Gastrocnemius medialis (tissue), 4 donors: Measurements from ENCODE around the gene HSPA1L. TPM values are rescaled to one million over a fixed set of nuclear protein-coding genes. Genes with fewer than 3 reads are reported as not detected.
A peak's percentile ranks its signal among the peaks of the same experiment; 100 is the strongest.
"Not testable (repeated sequence)": the region's sequence is repeated elsewhere in the genome, so short reads cannot be mapped to it uniquely, and the experiment has no call there.

Experiments used
- ATAC-seq, 2 donors: fragments of 150-250 bp; one replicate each; pipeline ENCODE4 v1.9.1; 2016
- DNase-seq, 2 donors: peaks; one replicate each; pipeline ENCODE4 v3.0.0-alpha.2; 2019
- H3K27ac ChIP-seq, 4 donors: fragments of 200-600 bp; sonication (generic); 1 replicate in 1 of 4; 2 replicates in 3 of 4; pipeline ENCODE4 v1.5.1; 2016 to 2018; ENCODE audit warnings: mild to moderate bottlenecking in 2 of 4, moderate library complexity in 1 of 4
- H3K27me3 ChIP-seq, 3 donors: fragments of 200-600 bp; sonication (generic) in 2 of 3; 1 replicate in 1 of 3; 2 replicates in 2 of 3; pipeline versions ENCODE4 v1.5.1 to v1.6.0; 2016 to 2019; ENCODE audit warnings: mild to moderate bottlenecking in 1 of 3, moderate library complexity in 1 of 3
- H3K36me3 ChIP-seq, 2 donors: fragments of 200-600 bp; sonication (generic) in 1 of 2; one replicate each; pipeline ENCODE4 v1.5.1; 2017 to 2018
- H3K4me1 ChIP-seq, 2 donors: fragments of 200-600 bp; sonication (generic) in 1 of 2; one replicate each; pipeline ENCODE4 v1.5.1; 2016 to 2017; ENCODE audit warnings: mild to moderate bottlenecking in 2 of 2
- H3K4me3 ChIP-seq, 4 donors: fragments of 200-600 bp; sonication (generic) in 3 of 4; 1 replicate in 1 of 4; 2 replicates in 3 of 4; pipeline ENCODE4 v1.5.1; 2016 to 2019; ENCODE audit warnings: mild to moderate bottlenecking in 2 of 4
- H3K9me3 ChIP-seq, 3 donors: fragments of 200-600 bp; sonication (generic) in 2 of 3; 1 replicate in 1 of 3; 2 replicates in 2 of 3; pipeline ENCODE4 v1.5.1; 2016 to 2019
- POLR2A ChIP-seq, 2 donors: fragments of 450-650 bp; IDR thresholded peaks; one replicate each; pipeline ENCODE4 v1.6.1; 2017; ENCODE audit warnings: antibody characterized with exemption in 2 of 2, mild to moderate bottlenecking in 2 of 2, moderate library complexity in 2 of 2
- in situ Hi-C, 4 donors: fragments of 200-750 bp; cut with MboI; loops; one replicate each; pipeline versions ENCODE4 v1.15.0 to v1.8.0; 2017; ENCODE audit warnings: low sequenced_read_pairs in 4 of 4
- intact Hi-C: fragments of 100-400 bp; cut with DNase I; formaldehyde crosslinking; loops from one replicate; pipeline ENCODE4 v1.15.1; 2023; ENCODE audit warnings: low total_unique reads
- total RNA-seq, 4 donors: library from RNA; depleted of rRNA; stranded (reverse); fragments of >200 nt; gene quantifications; one replicate each; pipeline versions ENCODE4 v1.1.0 to v1.2.3, GENCODE V29; 2016
- TF ChIP-seq, protein P1 (sequence below), 5 experiments: fragments of 450-650 bp in 3 of 5; fragments of 200-600 bp in 2 of 5; sonication (generic) in 2 of 5; IDR thresholded peaks in 4 of 5; conservative IDR thresholded peaks in 1 of 5; 1 replicate in 4 of 5; 2 replicates in 1 of 5; pipeline ENCODE4 v1.5.1; 2016 to 2019; ENCODE audit warnings: antibody characterized with exemption in 5 of 5, mild to moderate bottlenecking in 3 of 5, moderate library complexity in 3 of 5

HSPA1L gene
- total RNA-seq, 4 donors from 2014 or later = 1.1 to 7.1 (median 3.5) TPM

DNA sequence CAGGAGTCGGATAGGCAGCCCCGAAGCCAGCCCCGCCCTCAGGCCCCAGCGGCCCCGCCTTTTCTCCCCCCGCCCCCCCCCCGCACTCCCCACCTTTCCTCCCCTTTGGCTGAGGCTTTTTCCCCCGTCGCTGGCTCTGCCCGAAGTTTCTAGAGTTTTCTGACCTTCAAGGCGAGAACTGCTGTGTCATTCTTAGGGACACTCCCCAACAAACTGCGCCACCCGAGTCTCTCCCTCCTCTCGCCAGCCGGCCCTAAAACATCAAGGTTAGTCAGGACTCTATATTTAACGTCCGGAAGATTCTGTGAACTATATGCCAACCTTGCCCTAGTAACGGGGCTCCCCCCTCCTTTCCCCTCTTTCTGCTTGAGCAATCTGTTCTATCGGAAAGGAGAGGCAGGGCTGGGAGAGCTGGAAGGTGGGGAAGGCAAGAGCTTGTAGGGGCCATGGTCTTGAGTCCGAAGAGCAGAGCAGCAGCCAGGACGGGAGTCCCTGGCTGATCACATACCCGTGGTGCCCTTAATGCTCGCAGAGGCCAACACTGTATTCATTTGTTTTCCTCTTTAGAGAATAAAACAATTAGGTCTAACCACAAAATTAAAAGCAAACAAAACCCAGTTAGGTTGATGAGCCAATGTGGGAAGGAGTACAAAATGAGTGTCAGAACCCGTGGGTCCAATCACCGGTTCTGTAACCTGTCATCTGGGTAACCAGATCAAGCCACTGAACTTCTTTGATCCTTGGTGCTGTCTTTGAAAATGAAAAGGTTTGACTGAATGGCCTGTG is 7.1 kb upstream of the HSPA1L start:
- Histone ChIP-seq H3K27ac (peak overlapping the region; percentile 97 to 98 (median 97)), H3K36me3 (no peaks in the 10 kb centered on the region), H3K9me3 (no peaks in the 10 kb centered on the region), H3K27me3 (no peaks in the 10 kb centered on the region), H3K4me3 (peak overlapping the region; percentile 57 to 81 (median 66)), H3K4me1 (peaks cover 63 to 67% of the 10 kb centered on the region in 2 donors)
- intact Hi-C loops (loop anchor here (5.0 to 10.0 kb wide), 2 partner anchors 1150 to 1207 kb away; partner anchors contain the start of genes MRPS18B and PPP1R10), in situ Hi-C loops (loop anchor here in 1 of 4 donors (25.0 kb wide), 1 partner anchor 365 kb away; the partner anchor contains the start of genes AGER, AGPAT1, GPSM3 and PBX2)
- ATAC-seq (peak; percentile 61 to 71), DNase-seq (peak; percentile 93 to 97)
- TF ChIP-seq, protein P1, sequence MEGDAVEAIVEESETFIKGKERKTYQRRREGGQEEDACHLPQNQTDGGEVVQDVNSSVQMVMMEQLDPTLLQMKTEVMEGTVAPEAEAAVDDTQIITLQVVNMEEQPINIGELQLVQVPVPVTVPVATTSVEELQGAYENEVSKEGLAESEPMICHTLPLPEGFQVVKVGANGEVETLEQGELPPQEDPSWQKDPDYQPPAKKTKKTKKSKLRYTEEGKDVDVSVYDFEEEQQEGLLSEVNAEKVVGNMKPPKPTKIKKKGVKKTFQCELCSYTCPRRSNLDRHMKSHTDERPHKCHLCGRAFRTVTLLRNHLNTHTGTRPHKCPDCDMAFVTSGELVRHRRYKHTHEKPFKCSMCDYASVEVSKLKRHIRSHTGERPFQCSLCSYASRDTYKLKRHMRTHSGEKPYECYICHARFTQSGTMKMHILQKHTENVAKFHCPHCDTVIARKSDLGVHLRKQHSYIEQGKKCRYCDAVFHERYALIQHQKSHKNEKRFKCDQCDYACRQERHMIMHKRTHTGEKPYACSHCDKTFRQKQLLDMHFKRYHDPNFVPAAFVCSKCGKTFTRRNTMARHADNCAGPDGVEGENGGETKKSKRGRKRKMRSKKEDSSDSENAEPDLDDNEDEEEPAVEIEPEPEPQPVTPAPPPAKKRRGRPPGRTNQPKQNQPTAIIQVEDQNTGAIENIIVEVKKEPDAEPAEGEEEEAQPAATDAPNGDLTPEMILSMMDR (IDR thresholded peaks at IDR 0.05 in 4 of 5, conservative IDR thresholded peaks at IDR 0.05 in 1 of 5) = no peak
- peak; percentile 72 to 88 for TF ChIP-seq POLR2A (IDR thresholded peaks at IDR 0.05)

DNA sequence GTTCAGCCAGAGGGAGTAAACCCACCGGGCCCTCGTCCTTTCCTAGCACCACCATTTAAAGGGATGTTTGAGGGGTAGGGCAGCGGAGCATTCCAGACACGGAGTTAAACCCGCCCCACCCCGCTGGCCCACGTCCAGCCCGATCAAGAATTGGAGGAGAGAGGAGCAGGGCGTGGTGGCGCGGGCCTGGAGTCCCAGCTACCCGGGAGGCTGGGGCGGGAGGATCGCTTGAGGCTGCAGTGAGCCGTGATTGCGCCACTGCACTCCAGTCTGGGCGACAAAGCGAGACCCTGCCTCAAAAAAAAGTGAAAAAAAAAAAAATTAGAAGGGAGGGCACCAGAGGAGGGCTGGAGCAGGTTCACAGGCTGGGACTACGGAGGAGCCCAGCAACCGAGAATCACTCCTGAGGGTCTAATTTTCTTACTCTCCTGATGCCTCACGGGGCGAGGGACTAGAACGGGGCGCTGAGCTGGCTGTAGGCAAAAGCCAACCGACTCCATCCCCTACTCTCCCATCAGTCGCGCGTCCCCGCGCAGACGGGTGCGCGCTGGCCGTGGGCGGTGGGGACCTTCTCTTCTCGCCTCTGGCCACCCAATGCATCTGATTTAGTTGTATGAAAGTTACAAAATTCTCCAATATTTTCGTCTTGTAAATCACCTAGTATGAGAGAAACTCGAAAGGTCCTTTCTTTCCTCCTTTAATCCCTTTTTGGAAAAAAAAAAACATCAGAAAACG is 6.4 kb upstream of the HSPA1L start:
- TF ChIP-seq, protein P1 (IDR thresholded peaks at IDR 0.05 in 4 of 5, conservative IDR thresholded peaks at IDR 0.05 in 1 of 5) = no peak
- TF ChIP-seq POLR2A (IDR thresholded peaks at IDR 0.05) = peak in 1 of 2 donors; percentile 61
- intact Hi-C loops (loop anchor here (5.0 to 10.0 kb wide), 2 partner anchors 1151 to 1207 kb away; partner anchors contain the start of genes MRPS18B and PPP1R10), in situ Hi-C loops (loop anchor here in 1 of 4 donors (25.0 kb wide), 1 partner anchor 366 kb away; the partner anchor contains the start of genes AGER, AGPAT1, GPSM3 and PBX2)

DNA sequence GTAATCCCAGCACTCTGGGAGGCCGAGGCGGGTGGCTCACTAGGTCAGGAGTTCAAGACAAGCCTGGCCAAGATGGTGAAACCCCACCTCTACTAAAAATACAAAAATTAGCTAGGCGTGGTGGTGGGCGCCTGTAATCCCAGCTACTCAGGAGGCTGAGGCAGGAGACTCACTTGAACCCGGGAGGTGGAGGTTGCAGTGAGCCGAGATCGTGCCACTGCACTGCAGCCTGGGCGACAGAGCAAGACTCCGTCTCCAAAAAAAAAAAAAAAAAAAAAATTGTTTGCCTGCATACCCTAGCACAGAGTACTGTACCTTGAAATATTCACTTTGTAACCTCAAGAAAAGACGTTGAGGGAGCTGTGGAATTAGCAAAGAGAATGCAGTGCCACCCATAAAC is 5.3 kb upstream of the HSPA1L start:
- not testable (repeated sequence) for H3K4me3 ChIP-seq, H3K9me3 ChIP-seq, H3K27me3 ChIP-seq, ATAC-seq, H3K36me3 ChIP-seq, DNase-seq
- Histone ChIP-seq H3K27ac (peak overlapping the region; percentile 97 to 98 (median 97)), H3K4me1 (peaks cover 50 to 54% of the 10 kb centered on the region in 2 donors)
- intact Hi-C loops (loop anchor here (5.0 to 10.0 kb wide), 2 partner anchors 1152 to 1206 kb away; partner anchors contain the start of genes MRPS18B and PPP1R10), in situ Hi-C loops (loop anchor here in 1 of 4 donors (25.0 kb wide), 1 partner anchor 367 kb away; the partner anchor contains the start of genes AGER, AGPAT1, GPSM3 and PBX2)

More for the DNA sequence above, 6.4 kb upstream of the HSPA1L start:
- H3K9me3 ChIP-seq = no peaks in the 10 kb centered on the region
- peak overlapping the region; percentile 97 to 98 (median 97) for H3K27ac ChIP-seq
- H3K4me3 ChIP-seq = peak overlapping the region; percentile 57 to 81 (median 66)
- no peaks in the 10 kb centered on the region for H3K36me3 ChIP-seq
- ATAC-seq (peak; percentile 14 to 16), DNase-seq (peak; percentile 36 to 67)
- no peaks in the 10 kb centered on the region for H3K27me3 ChIP-seq
- peaks cover 60 to 65% of the 10 kb centered on the region in 2 donors for H3K4me1 ChIP-seq

DNA sequence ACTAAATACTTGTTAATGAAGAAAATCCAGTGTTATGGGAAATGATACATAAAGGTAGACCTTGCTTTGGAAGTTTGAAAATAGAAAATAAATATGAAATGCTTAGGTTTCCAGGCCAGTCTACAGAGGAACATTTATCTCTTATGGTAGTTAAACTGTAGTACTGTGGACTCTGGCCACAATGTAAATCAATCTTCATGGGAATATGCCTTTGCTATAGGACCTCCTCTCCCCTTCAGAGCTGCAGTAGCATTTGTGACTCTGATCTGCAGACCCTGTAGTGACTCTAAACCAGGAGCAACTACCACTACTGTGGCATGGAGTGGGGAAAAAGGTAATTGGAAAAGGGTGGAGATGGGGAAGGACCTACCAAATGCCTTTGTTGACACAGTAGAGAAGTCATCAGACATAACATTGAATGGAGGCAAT is 4.8 kb upstream of the HSPA1L start:
- Histone ChIP-seq H3K9me3 (no peaks in the 10 kb centered on the region), H3K27me3 (no peaks in the 10 kb centered on the region), H3K27ac (peak overlapping the region; percentile 97 to 98 (median 97)), H3K4me1 (peaks cover 45 to 52% of the 10 kb centered on the region in 2 donors), H3K4me3 (peak overlapping the region in 1 of 4 donors; percentile 68), H3K36me3 (no peaks in the 10 kb centered on the region)
- no peak for DNase-seq
- TF ChIP-seq POLR2A (IDR thresholded peaks at IDR 0.05) = no peak
- TF ChIP-seq, protein P1 (IDR thresholded peaks at IDR 0.05 in 4 of 5, conservative IDR thresholded peaks at IDR 0.05 in 1 of 5) = no peak
- in situ Hi-C loops = loop anchor here in 1 of 4 donors (25.0 kb wide), 1 partner anchor 367 kb away; the partner anchor contains the start of genes AGER, AGPAT1, GPSM3 and PBX2
- intact Hi-C loops = loop anchor here (5.0 to 10.0 kb wide), 3 partner anchors 1152 to 1922 kb away; partner anchors contain the start of genes MRPS18B and PPP1R10
- ATAC-seq = no peak
